NCI-H187 treated with DMSO at 0.1 percent for 48 hours (cell line): ENCODE results near the gene CAVIN3.

Experiments
- DNase-seq: peaks from one replicate; lab custom pipeline; 2025; lab: John Stamatoyannopoulos, UW

The CAVIN3 gene, protein sequence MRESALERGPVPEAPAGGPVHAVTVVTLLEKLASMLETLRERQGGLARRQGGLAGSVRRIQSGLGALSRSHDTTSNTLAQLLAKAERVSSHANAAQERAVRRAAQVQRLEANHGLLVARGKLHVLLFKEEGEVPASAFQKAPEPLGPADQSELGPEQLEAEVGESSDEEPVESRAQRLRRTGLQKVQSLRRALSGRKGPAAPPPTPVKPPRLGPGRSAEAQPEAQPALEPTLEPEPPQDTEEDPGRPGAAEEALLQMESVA

DNA sequence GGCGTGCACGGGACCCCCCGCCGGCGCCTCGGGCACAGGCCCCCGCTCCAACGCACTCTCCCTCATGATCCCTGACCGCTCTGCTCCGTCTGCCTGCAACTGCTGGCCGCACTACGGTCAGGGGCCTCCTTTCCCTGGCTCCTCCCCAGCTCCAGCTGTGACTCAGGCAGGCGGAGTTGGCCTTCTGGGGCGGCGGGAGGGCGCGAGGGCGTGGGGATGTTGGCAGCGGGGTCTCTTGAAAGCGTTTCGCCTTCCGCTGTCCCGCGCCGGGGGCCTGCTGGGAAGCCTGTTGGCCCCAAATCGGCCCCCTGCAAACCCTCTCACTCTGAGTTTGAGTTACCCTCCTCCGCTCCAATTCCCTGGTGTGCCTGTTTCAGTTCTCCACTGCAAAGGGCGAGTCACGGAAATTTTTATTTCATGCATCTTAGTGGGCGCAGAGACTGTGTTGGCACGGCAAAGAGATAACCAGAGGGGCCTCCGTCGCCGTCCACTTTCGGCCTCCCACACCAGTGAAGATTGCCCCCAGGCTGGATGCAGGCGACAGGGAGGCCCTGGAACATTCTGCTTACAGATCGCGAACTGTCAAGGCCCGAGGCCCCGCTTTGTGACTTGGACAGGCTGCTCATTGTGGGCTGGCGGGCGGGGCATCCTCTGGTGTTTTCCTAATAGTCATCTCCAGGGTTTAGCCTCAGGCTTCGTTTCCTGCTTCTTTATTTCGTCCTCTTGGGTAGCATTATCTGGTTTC lies at the start of gene CAVIN3:
Gene CAVIN3, minus strand, starts transcription at position 91 of the 745 bp plus-strand sequence. Its CDS starts 25 bp downstream, at position 66.
- DNase-seq = no peak

DNA sequence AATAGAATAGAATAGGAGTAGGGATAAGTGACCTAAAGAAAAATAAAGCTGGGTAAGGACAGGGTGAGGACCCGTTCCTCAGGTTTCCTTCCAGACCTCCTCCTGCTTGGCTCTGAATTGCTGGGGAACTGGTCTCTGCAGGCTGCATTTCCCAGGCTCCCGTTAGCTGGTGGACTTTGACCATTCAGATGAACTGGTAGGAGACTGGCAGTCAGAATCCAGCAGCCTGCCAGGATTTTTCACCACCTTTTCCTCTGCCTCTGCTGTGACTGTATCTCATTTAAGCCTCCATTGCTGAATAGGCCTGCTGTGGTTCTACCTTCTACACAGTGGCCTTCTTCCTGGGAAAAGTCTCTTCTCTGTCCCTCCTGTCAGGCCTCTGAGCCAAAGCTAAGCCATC lies 45.4 kb upstream of the CAVIN3 start:
- no peak for DNase-seq

DNA sequence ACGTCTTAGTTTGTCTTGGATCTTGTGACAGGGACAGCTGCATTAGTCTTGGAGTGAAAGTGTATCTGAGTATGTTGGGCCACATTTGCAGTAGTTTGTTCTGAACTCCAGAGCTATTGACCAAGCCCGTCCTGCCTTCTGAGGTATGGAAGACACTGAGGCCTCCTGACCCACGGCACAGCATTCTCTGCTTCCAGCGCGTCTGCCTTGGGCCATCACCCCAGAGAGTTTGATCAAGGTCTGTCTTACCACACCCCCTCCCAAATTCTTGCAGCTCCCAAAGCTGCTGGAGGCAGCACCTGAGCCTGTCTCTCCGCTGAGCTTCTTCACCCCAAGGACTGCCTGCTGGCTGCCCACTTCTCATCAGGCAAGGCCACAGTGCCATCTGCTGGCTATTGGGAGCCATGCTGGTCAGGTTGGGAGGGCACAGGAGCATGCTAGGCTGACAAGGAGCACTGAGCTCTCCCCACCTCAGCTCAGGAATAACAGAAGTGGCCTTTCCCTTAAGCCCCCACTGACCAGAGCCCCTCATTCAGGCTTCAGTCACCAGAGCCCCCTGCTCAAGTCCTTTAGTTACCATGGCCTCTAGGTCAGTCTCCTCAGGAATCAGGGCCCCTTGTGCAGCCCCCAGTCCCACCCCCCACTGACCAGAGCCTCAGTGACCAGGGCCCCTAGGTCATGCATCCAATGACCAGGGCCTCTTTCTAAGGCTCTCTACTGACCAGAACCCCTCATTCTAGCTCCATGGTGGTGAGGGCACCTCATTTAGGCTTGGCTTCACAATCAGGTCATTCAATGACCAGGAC lies 42.8 kb upstream of the CAVIN3 start:
- DNase-seq = no peak

DNA sequence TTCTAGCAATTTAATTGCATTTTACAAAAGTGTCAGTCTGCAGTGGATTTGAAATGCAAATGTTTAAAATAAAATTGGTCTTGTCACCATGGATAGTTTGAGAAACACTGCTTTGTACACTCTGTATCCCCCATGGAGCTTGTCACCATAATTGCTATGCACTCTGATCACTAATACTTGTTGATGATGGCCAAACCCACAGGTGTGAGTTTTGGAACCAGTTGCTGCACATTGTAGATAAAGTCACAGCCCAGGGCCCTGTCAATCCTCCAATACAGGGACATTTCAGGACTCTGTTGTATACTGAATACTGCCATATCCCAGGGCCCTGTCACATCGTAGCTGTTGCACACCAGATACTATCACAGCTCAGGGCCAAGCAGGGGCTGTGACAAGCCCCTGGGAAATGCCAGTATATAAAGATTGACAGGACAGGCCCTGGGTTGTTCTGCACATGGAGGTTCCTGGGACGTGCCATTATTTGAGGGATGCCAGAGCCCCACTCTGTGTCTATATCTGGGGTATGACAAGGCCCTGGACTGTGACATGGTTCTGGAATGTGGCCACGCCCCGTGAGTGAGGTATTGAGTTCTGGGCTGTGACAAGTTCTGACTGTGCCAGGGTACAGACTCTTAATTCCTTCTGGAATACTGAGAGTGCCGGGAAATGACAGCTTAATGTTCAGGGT lies 42.0 kb upstream of the CAVIN3 start:
- no peak for DNase-seq

DNA sequence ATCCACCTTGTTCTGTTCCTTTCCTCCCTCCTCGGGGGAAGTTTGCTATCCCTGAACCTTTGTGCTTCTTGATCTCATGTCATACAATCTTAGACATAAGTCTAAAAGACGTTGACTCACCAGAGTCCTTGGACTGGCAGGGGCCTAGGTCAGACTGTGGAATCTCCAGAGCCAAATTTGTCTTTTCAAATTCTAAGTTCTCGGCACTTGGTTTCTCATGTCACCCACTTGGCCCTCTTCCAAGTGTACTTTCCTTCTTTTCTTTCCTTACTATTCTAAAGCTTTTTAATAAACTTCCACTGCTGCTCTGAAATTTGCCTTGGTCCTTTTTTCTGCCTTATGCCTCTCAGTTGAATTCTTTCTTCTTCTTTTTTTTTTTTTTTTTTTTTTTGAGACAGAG lies 39.9 kb upstream of the CAVIN3 start:
- DNase-seq = no peak

DNA sequence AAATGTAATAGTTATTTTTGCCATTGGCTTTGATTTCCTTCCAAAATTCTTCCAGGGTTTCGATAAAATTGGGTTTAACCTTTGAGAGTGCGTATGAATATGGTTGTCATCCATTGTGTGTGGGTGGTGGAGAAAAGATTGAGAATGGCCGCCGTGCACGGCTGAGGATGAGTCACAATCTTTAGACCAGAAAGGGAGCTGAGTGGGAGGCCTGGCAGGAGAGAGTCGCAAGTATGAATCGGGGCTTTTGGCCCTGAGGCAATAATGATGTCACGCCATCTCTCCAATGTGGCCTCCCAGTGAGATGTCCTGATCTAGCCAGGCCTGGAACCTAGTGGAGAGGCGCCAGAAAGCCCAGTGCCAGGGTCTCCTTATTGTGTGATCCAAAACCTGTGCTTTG lies 36.9 kb upstream of the CAVIN3 start:
- no peak for DNase-seq

DNA sequence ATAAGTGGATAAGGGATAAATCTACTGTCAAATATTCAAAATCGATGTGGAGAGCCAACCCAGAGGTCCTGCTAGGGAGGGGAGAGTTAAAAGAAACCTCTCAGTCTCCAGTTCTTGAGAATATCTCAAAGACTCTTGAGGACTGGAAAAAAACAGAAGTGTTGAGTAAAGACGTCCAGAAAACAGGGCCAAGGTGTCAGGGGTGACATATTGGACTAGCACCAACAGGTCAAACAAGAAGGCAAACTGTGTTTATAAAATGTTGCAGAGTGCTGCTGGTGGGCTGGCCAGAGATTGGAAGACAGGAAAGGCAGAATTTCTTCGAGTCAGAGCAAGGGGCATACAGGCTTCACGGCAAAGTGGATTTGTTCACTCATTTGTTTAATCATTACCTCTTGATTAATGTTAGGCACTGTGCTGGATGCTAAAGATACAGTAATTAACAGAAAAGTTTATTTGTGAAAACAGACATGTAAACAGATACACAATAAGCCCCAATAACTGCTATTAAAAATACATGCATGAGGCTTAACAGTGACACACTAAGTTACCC lies 36.3 kb upstream of the CAVIN3 start:
- DNase-seq = no peak

DNA sequence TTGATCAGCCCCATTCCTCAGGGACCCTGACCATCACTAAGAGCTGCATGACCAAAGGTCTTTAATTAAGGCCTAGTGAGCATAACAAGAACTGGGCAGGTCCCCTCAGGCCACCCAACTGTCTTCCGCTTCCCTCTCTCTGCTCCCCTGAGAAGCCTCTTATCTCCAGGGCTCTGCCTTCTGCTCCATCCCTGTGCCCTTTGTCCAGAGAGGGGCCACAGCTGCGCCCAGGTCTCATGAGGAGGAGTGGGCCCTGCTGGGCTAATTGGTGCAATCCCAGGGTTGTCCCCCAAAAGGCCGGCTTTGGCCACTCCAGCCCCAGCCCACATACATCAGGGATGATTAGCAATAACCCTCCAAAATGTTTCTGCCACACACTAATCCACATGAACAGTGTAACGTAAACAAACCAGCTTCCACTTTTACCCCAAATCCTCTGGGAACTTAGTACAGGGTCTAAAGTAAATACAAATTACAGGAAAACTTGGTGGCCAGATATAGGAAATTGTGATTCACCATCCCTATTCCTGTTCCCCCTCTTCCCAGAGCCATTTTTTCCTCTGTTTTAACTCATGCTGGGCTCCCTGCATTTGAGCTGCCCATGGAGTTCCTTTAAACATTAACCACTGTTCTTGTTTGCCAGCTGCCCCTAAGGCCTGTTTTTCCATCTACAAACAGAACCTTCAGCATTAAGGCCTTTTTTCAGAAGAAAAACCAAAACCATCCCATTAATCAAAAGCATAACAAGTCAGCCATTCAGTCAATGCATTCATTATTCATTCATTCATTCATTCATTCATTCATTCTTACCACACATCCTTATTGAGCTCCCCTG lies 34.6 kb upstream of the CAVIN3 start:
- DNase-seq = no peak

DNA sequence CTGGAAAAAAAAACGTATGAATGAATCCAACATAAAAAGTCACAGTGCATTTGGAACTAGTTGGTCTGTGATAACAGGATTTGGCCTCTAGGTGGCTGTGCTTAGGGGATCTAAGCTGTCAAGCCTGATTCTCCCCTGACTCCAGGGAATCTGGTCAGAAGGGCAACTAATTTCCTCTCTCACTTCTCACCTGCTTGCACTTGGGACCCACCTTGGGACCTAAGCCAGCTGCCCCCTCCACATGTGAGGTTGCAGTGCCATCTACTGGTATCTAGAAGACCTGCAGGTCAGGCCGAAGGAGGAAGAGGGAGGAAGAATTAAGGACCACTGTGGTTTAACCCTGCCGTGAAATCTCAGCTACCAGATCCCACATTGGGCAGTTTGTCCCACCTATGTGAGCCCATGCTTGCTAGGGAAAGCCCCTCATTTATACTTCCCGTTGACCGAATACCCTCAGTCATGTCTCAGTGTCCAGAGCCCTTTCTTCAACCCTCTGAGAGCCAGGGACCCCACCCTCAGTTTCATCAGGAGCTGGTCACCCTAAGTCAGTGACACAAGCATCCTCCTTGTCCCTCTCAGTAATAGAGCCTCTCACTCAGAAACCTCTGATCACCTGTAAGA lies 33.2 kb upstream of the CAVIN3 start:
- DNase-seq = no peak

DNA sequence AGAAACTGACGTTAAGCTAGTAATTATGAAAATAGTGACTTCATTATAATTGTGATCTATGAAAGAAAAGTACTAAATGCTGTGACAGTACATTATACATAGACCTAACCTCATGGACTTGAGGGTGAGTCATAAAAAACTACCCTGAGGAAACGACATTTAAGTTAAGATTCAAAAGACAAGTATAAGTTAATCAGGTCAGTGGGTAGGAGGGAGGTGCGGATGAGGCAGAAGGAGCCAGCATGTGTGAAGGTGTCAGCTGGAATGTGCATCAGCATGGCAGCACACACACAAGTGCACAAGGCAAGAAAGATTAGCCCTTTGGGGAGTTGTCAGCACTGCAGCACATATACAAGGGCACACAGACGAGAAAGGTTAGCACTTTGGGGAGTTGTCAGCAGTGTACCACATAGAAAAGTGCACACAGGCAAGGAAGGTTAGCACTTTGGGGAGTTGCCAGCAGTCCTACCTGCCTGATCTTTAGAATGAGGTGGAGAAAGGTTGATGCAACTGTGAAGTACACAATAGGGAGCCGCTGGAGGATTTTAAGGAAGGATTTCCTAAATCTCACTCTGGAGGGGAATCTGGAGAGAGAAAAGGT lies 31.6 kb upstream of the CAVIN3 start:
- no peak for DNase-seq

DNA sequence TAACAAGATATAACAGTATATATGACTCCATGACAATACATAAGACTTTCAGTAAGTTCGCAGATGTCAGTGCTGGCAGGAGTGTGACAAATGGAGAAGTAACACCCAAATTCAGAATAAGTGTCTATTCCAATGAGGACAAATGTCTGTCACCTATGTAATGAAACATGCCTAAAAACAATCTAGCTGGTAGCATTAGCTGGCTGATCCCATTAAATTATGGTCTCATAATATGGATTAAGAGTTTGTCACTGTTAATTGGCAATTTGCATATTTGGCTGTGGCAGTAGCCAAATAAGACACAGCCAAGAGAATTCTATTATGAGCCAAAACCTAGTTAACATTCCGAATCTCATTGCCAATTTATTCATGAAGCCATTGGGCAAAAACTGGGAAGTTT lies 30.2 kb upstream of the CAVIN3 start:
- DNase-seq = no peak

DNA sequence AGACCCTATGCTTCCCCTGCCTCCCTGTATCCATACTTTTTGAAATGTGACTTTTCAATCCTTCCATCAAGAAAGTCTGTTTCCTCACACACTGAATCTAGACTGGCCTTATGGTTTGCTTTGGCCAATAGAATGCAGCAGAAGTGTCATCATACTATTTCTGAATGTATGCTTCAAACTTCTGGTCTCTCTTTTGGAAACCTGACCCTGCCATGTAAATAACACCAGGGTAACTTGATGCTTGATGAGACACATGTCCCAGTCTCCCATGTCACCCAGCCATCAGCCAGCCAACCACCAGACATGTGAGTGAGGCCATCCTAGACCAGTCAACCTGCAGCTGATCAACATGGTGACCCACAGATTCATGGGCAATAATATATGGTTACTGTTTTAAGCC lies 29.7 kb upstream of the CAVIN3 start:
- DNase-seq = no peak

DNA sequence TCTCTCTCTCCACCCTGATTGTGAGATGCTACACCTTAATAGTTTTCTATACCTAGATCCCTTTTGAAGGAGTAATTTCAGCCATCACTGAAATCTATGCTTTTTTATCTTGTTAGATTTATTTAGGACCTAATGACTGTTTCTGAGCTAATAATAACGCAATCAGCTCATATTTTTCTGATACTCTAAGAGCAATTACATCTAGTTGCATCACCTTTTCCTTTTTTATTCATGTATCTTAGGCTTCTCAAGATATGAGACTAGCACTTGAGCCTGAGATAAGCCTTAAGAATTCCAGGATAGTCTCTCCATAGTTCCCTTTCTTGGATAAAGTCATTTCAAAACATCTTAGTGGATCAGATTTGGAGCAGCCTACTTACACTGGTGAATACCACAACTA lies 25.1 kb upstream of the CAVIN3 start:
- DNase-seq = no peak

DNA sequence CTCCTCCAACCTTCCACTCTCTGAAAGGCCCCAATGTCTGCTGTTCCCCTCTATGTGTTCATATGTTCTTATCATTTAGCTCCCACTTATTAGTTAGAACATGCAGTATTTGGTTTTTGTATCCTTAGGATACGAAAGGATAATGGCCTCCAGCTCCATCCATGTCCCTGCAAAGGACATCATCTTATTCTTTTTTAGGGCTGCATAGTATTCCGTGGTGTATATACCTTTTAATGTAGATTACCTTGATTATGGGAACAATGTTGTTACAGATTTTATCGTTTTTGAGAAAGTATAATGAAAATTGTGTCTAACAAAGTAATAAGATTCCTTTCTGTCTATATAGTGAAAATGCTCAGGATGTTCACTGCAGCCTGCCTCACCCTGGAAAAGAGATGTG lies 16.0 kb upstream of the CAVIN3 start:
- no peak for DNase-seq

DNA sequence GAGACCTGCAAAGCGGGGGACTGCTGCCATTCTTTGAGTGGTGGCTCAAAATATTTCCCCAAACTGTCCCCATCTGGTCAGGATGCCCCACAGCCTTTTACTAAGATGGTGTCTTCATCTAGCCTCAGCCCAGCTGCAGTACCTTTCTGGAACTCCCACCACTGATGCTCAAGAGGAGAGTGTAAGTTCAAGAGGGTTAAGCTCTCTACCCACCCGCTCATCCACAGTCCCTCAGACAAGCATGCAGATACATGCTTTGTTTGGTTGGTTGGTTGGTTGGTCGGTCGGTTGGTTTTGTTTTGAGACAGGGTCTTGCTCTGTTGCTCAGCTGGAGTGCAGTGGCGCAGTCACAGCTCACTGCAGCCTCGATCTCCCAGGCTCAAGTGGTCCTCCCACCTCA lies 14.5 kb upstream of the CAVIN3 start:
- no peak for DNase-seq

DNA sequence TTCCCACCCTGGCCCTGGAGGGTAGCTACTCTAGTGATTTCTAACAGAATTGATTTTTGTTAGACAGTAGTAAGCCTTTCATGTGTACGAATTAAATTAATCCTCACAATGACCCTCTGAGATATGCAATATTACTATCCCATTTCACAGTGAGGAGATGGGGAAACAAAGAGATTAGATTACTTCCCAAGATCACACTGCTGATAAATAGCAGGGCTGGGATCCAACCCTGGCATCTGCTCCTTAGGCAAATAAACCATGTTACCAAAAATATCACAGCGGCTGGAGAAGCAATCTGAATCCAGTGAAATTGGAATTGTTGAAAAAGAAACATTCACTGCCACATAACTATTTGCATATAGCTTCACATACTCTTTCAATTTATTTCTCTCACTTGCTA lies 12.8 kb upstream of the CAVIN3 start:
- no peak for DNase-seq

DNA sequence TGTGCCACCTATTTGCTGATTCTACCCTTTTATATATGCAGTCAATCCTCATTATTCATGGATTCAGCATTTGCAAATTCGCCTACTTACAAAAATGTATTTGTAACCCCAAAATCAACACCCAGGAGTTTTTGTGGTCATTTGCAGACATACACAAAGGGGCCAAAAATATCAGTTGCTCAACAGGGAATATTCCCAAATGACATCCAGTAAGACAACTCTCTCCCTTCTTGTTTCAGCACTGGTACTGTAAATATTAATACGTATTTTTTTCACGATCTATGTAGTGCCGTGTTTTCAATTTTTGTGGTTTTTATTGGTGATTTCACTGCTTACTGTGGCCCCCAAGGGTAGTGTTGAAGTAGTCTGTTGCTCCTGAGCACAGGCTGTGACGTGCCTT lies 11.8 kb upstream of the CAVIN3 start:
- DNase-seq = no peak

DNA sequence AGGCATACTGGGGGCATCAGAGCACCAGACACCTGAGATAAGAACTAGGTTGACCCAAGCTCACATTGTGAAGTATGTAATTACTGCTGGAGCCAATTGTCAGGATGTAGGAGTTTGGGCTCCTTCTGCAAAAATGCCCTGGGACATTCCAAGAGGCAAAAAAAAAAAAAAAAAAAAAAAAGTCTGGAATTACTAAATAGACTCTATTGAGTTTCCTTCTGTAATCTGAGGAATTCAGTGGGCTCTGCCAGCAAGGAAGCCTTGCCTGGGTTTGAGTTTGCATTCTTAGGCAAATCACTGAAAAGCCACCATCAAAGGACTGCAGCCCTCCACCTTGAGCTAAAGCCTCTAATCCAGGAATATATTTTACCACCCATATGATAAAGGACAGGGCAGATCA lies 8.0 kb upstream of the CAVIN3 start:
- DNase-seq = no peak

DNA sequence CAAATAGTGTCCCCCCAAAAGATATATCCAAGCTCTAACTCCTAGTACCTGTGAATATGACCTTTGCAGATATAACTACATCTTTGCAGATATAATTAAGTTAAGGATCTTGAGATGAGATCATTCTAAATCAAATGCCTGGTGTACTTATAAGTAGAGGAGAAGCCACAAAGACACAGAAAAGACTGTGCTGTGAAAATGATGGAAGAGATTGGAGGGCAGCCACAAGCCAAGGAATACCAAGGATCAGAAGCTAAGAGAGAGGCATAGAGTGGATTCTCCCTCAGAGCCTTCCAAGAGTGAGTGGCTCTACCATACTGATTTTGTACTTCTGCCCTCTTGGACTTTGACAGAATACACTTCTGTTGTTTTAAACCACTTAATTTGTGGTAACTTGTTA lies 7.5 kb upstream of the CAVIN3 start:
- no peak for DNase-seq

DNA sequence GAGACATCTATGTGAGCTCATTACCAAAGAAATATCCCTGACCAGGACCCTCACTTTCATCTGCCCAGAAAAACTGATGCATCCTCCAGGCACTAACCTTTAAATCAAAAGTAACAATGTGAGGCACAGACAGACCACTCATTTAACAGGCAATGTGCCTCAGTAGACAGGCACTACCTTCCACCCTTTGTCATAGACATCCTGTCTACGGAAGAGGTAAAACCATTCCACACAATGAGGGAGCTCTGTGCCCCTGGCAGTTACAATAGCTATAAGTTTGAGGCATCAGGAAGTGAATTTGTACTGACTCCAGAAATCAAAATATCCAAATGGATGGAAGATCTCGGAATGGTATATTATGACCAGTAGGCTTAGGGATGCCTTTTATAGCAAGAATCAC lies 6.7 kb upstream of the CAVIN3 start:
- DNase-seq = no peak
